ENCODE results near the gene CNKSR1. TPM values are rescaled to one million over a fixed set of nuclear protein-coding genes. Genes with fewer than 3 reads are reported as not detected.

Gene CNKSR1
- total and polyA plus RNA-seq, 2 of the 13 experiments (the other 11 are each of a cell fraction or from before 2014, with no cell fraction given): 3.4 to 8.9 TPM

- TF ChIP-seq CREB1 (IDR thresholded peaks at IDR 0.05) (peak; percentile 100), CREB1 (CRISPR knock-in tag; IDR thresholded peaks at IDR 0.05) (peak; percentile 98), MAZ (IDR thresholded peaks at IDR 0.05; ENCODE audit: borderline replicate concordance, low read depth, low read length) (peak; percentile 91), MAZ (CRISPR knock-in tag; IDR thresholded peaks at IDR 0.05; ENCODE audit: low read depth) (peak; percentile 97), ZBTB8A (CRISPR knock-in tag; IDR thresholded peaks at IDR 0.05; ENCODE audit: borderline replicate concordance, low read depth) (no peak), POLR2AphosphoS2 (IDR thresholded peaks at IDR 0.05; ENCODE audit: low read depth, low read length) (no peak), ZNF33A (CRISPR knock-in tag; IDR thresholded peaks at IDR 0.05; ENCODE audit: borderline replicate concordance) (no peak), SKIL (CRISPR knock-in tag; IDR thresholded peaks at IDR 0.05; ENCODE audit: borderline replicate concordance) (peak; percentile 54; the same call in 1 of the 2 replicates), ATF6 (CRISPR knock-in tag; conservative IDR thresholded peaks at IDR 0.05) (no peak), FOXK2 (IDR thresholded peaks at IDR 0.05) (no peak), TCF7 (IDR thresholded peaks at IDR 0.05; ENCODE audit: low read depth) (no peak), ZNF740 (CRISPR knock-in tag; IDR thresholded peaks at IDR 0.05) (peak; percentile 74), ZBTB7B (CRISPR knock-in tag; IDR thresholded peaks at IDR 0.05) (peak; percentile 93), BCLAF1 (IDR thresholded peaks at IDR 0.05) (no peak), ZSCAN30 (CRISPR knock-in tag; IDR thresholded peaks at IDR 0.05) (no peak), ZBTB38 (CRISPR knock-in tag; IDR thresholded peaks at IDR 0.05) (peak; percentile 84), TFE3 (CRISPR knock-in tag; IDR thresholded peaks at IDR 0.05) (peak; percentile 50; the same call in 1 of the 2 replicates), SMAD1 (CRISPR knock-in tag; IDR thresholded peaks at IDR 0.05; ENCODE audit: borderline replicate concordance, low read depth) (peak; percentile 96), ZNF83 (CRISPR knock-in tag; IDR thresholded peaks at IDR 0.05; ENCODE audit: borderline replicate concordance) (no peak), ZNF501 (CRISPR knock-in tag; IDR thresholded peaks at IDR 0.05) (peak; percentile 94), MZF1 (CRISPR knock-in tag; IDR thresholded peaks at IDR 0.05; ENCODE audit: borderline replicate concordance) (peak; percentile 79; the same call in 1 of the 2 replicates)
These were observed 7.4 kb upstream of the CNKSR1 start, which contains the start of gene ZNF593 (continued) for GRCh38 chr1:26169669-26170471.

Data from HepG2 (cell line).